Heart left ventricle (tissue), 13 donors: ENCODE measurements around the gene FANCI.

Source experiments
- POLR2A ChIP-seq, 2 donors: fragments of 450-650 bp; IDR thresholded peaks; one replicate each; pipeline ENCODE4 v1.6.1; 2017; ENCODE audit warnings: antibody characterized with exemption in 2 of 2, mild to moderate bottlenecking in 2 of 2, moderate library complexity in 2 of 2
- TF ChIP-seq, protein P1 (sequence below), 12 donors: fragments of 200-600 bp; sonication (generic) in 4 of 12; IDR thresholded peaks; one replicate each; pipeline versions ENCODE4 v1.5.0 to v1.8.0; 2018 to 2022; ENCODE audit warnings: antibody characterized with exemption in 12 of 12, mild to moderate bottlenecking in 5 of 12
- donor health status: ischemic (EF 13 %, LVEDD 7.1; RV severe dilation, severe dysfunction).
- donor health status: DM: no; HTN: yes; CAD: no.
- donor health status: DM: no; HTN: no; CAD: no.
- donor health status: ischemic (EF 25% LVEDD 6.9; RV normal size, moderate dysfunction).
- donor health status: ischemic (EF 25% LVEDD 5.7; RV mildly dilated, moderate dysfunction).
- donor health status: ischemic (EF 35%, LVEDD 5.7; RV mildly dilated, moderate dysfunction).
- donor health status: nonischemic (EF 11% LVEDD 7.7; RV severe dilation, severe dysfunction).
- donor health status: DM: yes; HTN: yes; CAD: no.
- donor health status: PGD.
- donor health status: ischemic (EF 29% LVEDD 5.4; RV normal size, mild dysfunction).
- donor health status: nonischemic (EF 23%, LVEDD 6.1; RV moderate dilation, normal function).

DNA sequence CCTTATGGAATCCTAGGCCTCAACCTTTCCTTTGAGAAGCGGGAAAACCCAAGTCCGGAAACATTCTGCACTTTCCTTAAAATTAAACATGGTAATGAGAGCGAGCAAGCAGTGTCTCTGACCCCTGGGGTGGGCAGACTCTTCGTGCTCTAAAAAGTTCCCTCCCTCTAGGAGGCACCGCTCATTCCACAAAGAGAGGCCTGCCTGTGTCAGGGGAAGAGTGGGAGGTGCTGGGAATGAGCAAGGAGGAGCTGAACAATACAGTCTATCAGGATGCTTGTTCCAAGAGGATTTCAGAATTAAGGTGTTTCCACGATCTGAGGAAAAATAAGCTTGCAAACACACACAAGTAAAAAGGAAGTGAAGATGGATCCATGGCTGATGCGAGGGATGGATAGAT lies 16.4 kb upstream of the FANCI start:
- TF ChIP-seq POLR2A (IDR thresholded peaks at IDR 0.05), result no peak
- TF ChIP-seq, protein P1, sequence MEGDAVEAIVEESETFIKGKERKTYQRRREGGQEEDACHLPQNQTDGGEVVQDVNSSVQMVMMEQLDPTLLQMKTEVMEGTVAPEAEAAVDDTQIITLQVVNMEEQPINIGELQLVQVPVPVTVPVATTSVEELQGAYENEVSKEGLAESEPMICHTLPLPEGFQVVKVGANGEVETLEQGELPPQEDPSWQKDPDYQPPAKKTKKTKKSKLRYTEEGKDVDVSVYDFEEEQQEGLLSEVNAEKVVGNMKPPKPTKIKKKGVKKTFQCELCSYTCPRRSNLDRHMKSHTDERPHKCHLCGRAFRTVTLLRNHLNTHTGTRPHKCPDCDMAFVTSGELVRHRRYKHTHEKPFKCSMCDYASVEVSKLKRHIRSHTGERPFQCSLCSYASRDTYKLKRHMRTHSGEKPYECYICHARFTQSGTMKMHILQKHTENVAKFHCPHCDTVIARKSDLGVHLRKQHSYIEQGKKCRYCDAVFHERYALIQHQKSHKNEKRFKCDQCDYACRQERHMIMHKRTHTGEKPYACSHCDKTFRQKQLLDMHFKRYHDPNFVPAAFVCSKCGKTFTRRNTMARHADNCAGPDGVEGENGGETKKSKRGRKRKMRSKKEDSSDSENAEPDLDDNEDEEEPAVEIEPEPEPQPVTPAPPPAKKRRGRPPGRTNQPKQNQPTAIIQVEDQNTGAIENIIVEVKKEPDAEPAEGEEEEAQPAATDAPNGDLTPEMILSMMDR (IDR thresholded peaks at IDR 0.05), result no peak
